HCT116 (cell line): ENCODE measurements around the gene PIAS4. TPM values are rescaled to one million over a fixed set of nuclear protein-coding genes. Genes with fewer than 3 reads are reported as not detected.
A peak's percentile ranks its signal among the peaks of the same experiment; 100 is the strongest.

ENCODE experiments used
- CTCF ChIP-seq, 3 experiments: fragments of 200-600 bp in 1 of 3; sonication (generic) in 1 of 3; IDR thresholded peaks in 2 of 3; conservative IDR thresholded peaks in 1 of 3; 2 replicates each; pipeline ENCODE4 v1.5.1; 2012 to 2017; ENCODE audit warnings: low read depth in 2 of 3, low read length in 2 of 3, antibody characterized with exemption in 1 of 3, borderline replicate concordance in 1 of 3, control low read depth in 1 of 3, mild to moderate bottlenecking in 1 of 3, mixed read lengths in 1 of 3, mixed run types in 1 of 3, moderate library complexity in 1 of 3; ENCODE audit not compliant: insufficient read depth in 1 of 3
- EGR1 ChIP-seq: IDR thresholded peaks from 2 replicates; pipeline ENCODE4 v1.6.1; 2012; ENCODE audit warnings: low read depth
- EZH2 ChIP-seq: fragments of 200-600 bp; sonication (generic); IDR thresholded peaks from 2 replicates; pipeline ENCODE4 v1.6.1; 2017; ENCODE audit warnings: antibody characterized with exemption, mixed run types
- MAX ChIP-seq: IDR thresholded peaks from 2 replicates; pipeline ENCODE4 v1.6.1; 2012
- POLR2AphosphoS5 ChIP-seq: IDR thresholded peaks from 2 replicates; pipeline ENCODE4 v1.6.1; 2011; ENCODE audit warnings: mild to moderate bottlenecking, low read depth, low read length, moderate library complexity
- REST ChIP-seq: IDR thresholded peaks from 2 replicates; pipeline ENCODE4 v1.6.1; 2012; ENCODE audit warnings: low read depth
- SIN3A ChIP-seq: IDR thresholded peaks from 2 replicates; pipeline ENCODE4 v1.6.1; 2012; ENCODE audit warnings: low read depth
- SRF ChIP-seq: IDR thresholded peaks from 2 replicates; pipeline ENCODE4 v1.6.1; 2012; ENCODE audit warnings: low read depth
- TCF7L2 ChIP-seq: IDR thresholded peaks from 2 replicates; pipeline ENCODE4 v1.7.0; 2011; ENCODE audit warnings: borderline replicate concordance, inconsistent platforms; ENCODE audit not compliant: insufficient read depth, insufficient read length; ENCODE audit errors: extremely low read depth
- ZBTB33 ChIP-seq: IDR thresholded peaks from 2 replicates; pipeline ENCODE4 v1.6.1; 2011; ENCODE audit warnings: mild to moderate bottlenecking, low read length, moderate library complexity; ENCODE audit not compliant: insufficient replicate concordance; ENCODE audit errors: extremely low read depth
- total RNA-seq: library from RNA; stranded (reverse); gene quantifications from one replicate; pipeline ENCODE4 v1.2.1, GENCODE V29; 2021; ENCODE audit not compliant: unreplicated experiment

PIAS4 gene
- total RNA-seq, 1 experiment from 2014 or later, result 28.4 TPM

- TF ChIP-seq REST (no peak), POLR2AphosphoS5 (peak; percentile 57; the same call in 1 of the 2 replicates), TCF7L2 (no peak), ZBTB33 (no peak), CTCF (IDR thresholded peaks at IDR 0.05 in 2 of 3, conservative IDR thresholded peaks at IDR 0.05 in 1 of 3; ENCODE audit: borderline replicate concordance in 1 of 3, insufficient read depth in 1 of 3, low read depth in 2 of 3, low read length in 2 of 3) (no peak), EGR1 (peak; percentile 33), EZH2 (no peak), SRF (no peak), SIN3A (no peak), MAX (no peak)
Measured at GRCh38 chr19:4065430-4066175, 58.1 kb downstream of the PIAS4 start (continued).
